H9 (cell line): Measurements from ENCODE around the gene BROX. TPM values are rescaled to one million over a fixed set of nuclear protein-coding genes. Genes with fewer than 3 reads are reported as not detected.

Experiments used
- DNase-seq: peaks from one replicate; pipeline ENCODE4 v3.0.0-alpha.2; 2017
- H2AFZ ChIP-seq: one replicate; pipeline ENCODE4 v1.6.1; 2013; ENCODE audit warnings: mild to moderate bottlenecking, low read length, control low read depth, moderate library complexity
- H2AK5ac ChIP-seq: 2 replicates; pipeline ENCODE4 v1.6.1; 2013; ENCODE audit warnings: low read length, control low read depth, mixed read lengths; ENCODE audit not compliant: insufficient read length
- H2BK120ac ChIP-seq: one replicate; pipeline ENCODE4 v1.6.1; 2013; ENCODE audit warnings: low read depth, mild to moderate bottlenecking, low read length, control low read depth, inconsistent platforms; ENCODE audit not compliant: poor library complexity, severe bottlenecking
- H2BK12ac ChIP-seq: 2 replicates; pipeline ENCODE4 v1.6.1; 2013; ENCODE audit warnings: low read length, control low read depth, mixed read lengths, low read depth; ENCODE audit not compliant: insufficient read length
- H2BK15ac ChIP-seq: 2 replicates; pipeline ENCODE4 v1.6.1; 2013; ENCODE audit warnings: low read depth, low read length, control low read depth
- H2BK20ac ChIP-seq: one replicate; pipeline ENCODE4 v1.6.1; 2013; ENCODE audit warnings: low read depth, mild to moderate bottlenecking, low read length, control low read depth, inconsistent platforms; ENCODE audit not compliant: poor library complexity, severe bottlenecking
- H2BK5ac ChIP-seq: 2 replicates; pipeline ENCODE4 v1.6.1; 2013; ENCODE audit warnings: low read length, control low read depth, mixed read lengths; ENCODE audit not compliant: insufficient read length
- H3K14ac ChIP-seq: 2 replicates; pipeline ENCODE4 v1.6.1; 2013; ENCODE audit warnings: low read length, control low read depth; ENCODE audit not compliant: insufficient read depth
- H3K18ac ChIP-seq: 2 replicates; pipeline ENCODE4 v1.6.1; 2013; ENCODE audit warnings: low read depth, mild to moderate bottlenecking, mixed read lengths, low read length, control low read depth; ENCODE audit not compliant: insufficient read length
- H3K23ac ChIP-seq: 2 replicates; pipeline ENCODE4 v1.6.1; 2013; ENCODE audit warnings: low read length, control low read depth, mixed read lengths, low read depth; ENCODE audit not compliant: insufficient read length
- H3K23me2 ChIP-seq: 2 replicates; pipeline ENCODE4 v1.6.1; 2013; ENCODE audit warnings: low read depth, mild to moderate bottlenecking, mixed read lengths, low read length, control low read depth; ENCODE audit not compliant: insufficient read length, poor library complexity, severe bottlenecking
- H3K27ac ChIP-seq: 2 replicates; pipeline ENCODE4 v1.5.1; 2013; ENCODE audit warnings: low read length, control low read depth, mixed read lengths, low read depth; ENCODE audit not compliant: insufficient read length
- H3K27me3 ChIP-seq: 2 replicates; pipeline ENCODE4 v1.6.1; 2013; ENCODE audit warnings: low read length, control low read depth, inconsistent platforms; ENCODE audit not compliant: insufficient read depth
- H3K4ac ChIP-seq: 2 replicates; pipeline ENCODE4 v1.6.1; 2013; ENCODE audit warnings: low read depth, mild to moderate bottlenecking, control low read depth, inconsistent platforms, low read length, moderate library complexity
- H3K4me1 ChIP-seq: 2 replicates; pipeline ENCODE4 v1.6.1; 2013; ENCODE audit warnings: low read length, control low read depth, inconsistent platforms; ENCODE audit not compliant: insufficient read depth
- H3K4me2 ChIP-seq: 2 replicates; pipeline ENCODE4 v1.6.1; 2013; ENCODE audit warnings: low read length, control low read depth, mixed read lengths; ENCODE audit not compliant: insufficient read length, insufficient read depth
- H3K56ac ChIP-seq: 2 replicates; pipeline ENCODE4 v1.6.1; 2013; ENCODE audit warnings: low read depth, mild to moderate bottlenecking, mixed read lengths, low read length, control low read depth; ENCODE audit not compliant: insufficient read length
- H3K79me1 ChIP-seq: 2 replicates; pipeline ENCODE4 v1.6.1; 2013; ENCODE audit warnings: low read depth, mild to moderate bottlenecking, moderate library complexity, low read length, control low read depth, inconsistent platforms; ENCODE audit not compliant: insufficient read depth, poor library complexity, severe bottlenecking
- H3K79me2 ChIP-seq: 2 replicates; pipeline ENCODE4 v1.6.1; 2013; ENCODE audit warnings: low read length, control low read depth, inconsistent platforms; ENCODE audit not compliant: insufficient read depth
- H3K9ac ChIP-seq: 2 replicates; pipeline ENCODE4 v1.6.1; 2013; ENCODE audit warnings: low read length, control low read depth, mixed read lengths; ENCODE audit not compliant: insufficient read length; ENCODE audit errors: extremely low read depth
- H3K9me3 ChIP-seq: one replicate; pipeline ENCODE4 v1.6.1; 2013; ENCODE audit warnings: low read depth, low read length, inconsistent platforms; ENCODE audit not compliant: control insufficient read depth
- H3T11ph ChIP-seq: one replicate; pipeline ENCODE4 v1.6.1; 2013; ENCODE audit warnings: mild to moderate bottlenecking, low read length, control low read depth, inconsistent platforms
- H4K20me1 ChIP-seq: one replicate; pipeline ENCODE4 v1.6.1; 2013; ENCODE audit not compliant: control insufficient read depth, insufficient read length, insufficient read depth
- H4K5ac ChIP-seq: 2 replicates; pipeline ENCODE4 v1.6.1; 2013; ENCODE audit warnings: low read depth, mild to moderate bottlenecking, mixed read lengths, low read length, control low read depth; ENCODE audit not compliant: insufficient read length
- H4K8ac ChIP-seq: replicated peaks from 2 replicates; pipeline ENCODE4 v1.6.1; 2013; ENCODE audit warnings: low read length, control low read depth, mixed read lengths, low read depth; ENCODE audit not compliant: insufficient read length
- H4K91ac ChIP-seq: 2 replicates; pipeline ENCODE4 v1.6.1; 2013; ENCODE audit warnings: low read depth, mild to moderate bottlenecking, moderate library complexity, mixed read lengths, low read length, control low read depth; ENCODE audit not compliant: insufficient read length
- H3K27ac Mint-ChIP-seq, 3 experiments: 2 replicates in 2 of 3; 3 replicates in 1 of 3; pipeline ENCODE4 v1.8.0; 2020 to 2021; ENCODE audit warnings: mixed read lengths in 3 of 3, mild to moderate bottlenecking in 1 of 3, moderate library complexity in 1 of 3
- H3K27me3 Mint-ChIP-seq: 2 replicates; pipeline ENCODE4 v1.8.0; 2021; ENCODE audit warnings: low read depth, mild to moderate bottlenecking, moderate library complexity, mixed read lengths
- H3K36me3 Mint-ChIP-seq, 3 experiments: 2 replicates in 2 of 3; 3 replicates in 1 of 3; pipeline ENCODE4 v1.8.0; 2020 to 2021; ENCODE audit warnings: low read depth in 3 of 3, mixed read lengths in 3 of 3; ENCODE audit not compliant: insufficient read depth in 1 of 3
- H3K4me1 Mint-ChIP-seq, 2 experiments: 2 replicates each; pipeline ENCODE4 v1.8.0; 2020; ENCODE audit warnings: mixed read lengths in 2 of 2
- H3K4me3 Mint-ChIP-seq, 2 experiments: 2 replicates in 1 of 2; 3 replicates in 1 of 2; pipeline ENCODE4 v1.8.0; 2020 to 2021; ENCODE audit warnings: mild to moderate bottlenecking in 2 of 2, mixed read lengths in 2 of 2, moderate library complexity in 1 of 2
- H3K9me3 Mint-ChIP-seq, 2 experiments: 2 replicates in 1 of 2; 3 replicates in 1 of 2; pipeline ENCODE4 v1.8.0; 2020; ENCODE audit warnings: mild to moderate bottlenecking in 2 of 2, mixed read lengths in 2 of 2, moderate library complexity in 1 of 2
- CTCF ChIP-seq: fragments of 200-600 bp; sonication (generic); conservative IDR thresholded peaks from 3 replicates; pipeline ENCODE4 v1.8.0; 2021; ENCODE audit warnings: antibody characterized with exemption, mild to moderate bottlenecking
- WGBS: extraction: QIAGEN DNeasy Blood & Tissue Kit; methylation state at CpG from one replicate; pipeline ENCODE4 v1.1.7; 2013; ENCODE audit warnings: missing lambda C conversion rate, low lambda C conversion rate, mixed read lengths; ENCODE audit not compliant: insufficient read length; ENCODE audit errors: extremely low coverage; 5-methylcytosine and 5-hydroxymethylcytosine counted together
- total RNA-seq: library from RNA; stranded (reverse); gene quantifications from 2 replicates; pipeline ENCODE4 v1.2.1, GENCODE V29; 2021

Gene BROX
- total RNA-seq, 1 experiment from 2014 or later: 27.8 TPM

GRCh38 chr1:222751255-222751654 lies 38.9 kb downstream of the BROX start:
- H3K9ac ChIP-seq: no peak overlapping the region
- no peak overlapping the region for H3K4me3 Mint-ChIP-seq

More at GRCh38 chr1:222751255-222751654, 38.9 kb downstream of the BROX start:
- no peak overlapping the region for H3K18ac ChIP-seq
- H3K27me3 ChIP-seq: no peaks in the 10 kb centered on the region
- H2BK5ac ChIP-seq: no peak overlapping the region
- no peak overlapping the region for H2BK12ac ChIP-seq
- no peak overlapping the region for H3K56ac ChIP-seq
- H4K91ac ChIP-seq: no peak overlapping the region
- no peaks in the 10 kb centered on the region for H3K9me3 Mint-ChIP-seq
- H3K9me3 ChIP-seq: no peaks in the 10 kb centered on the region
- no peak overlapping the region for H2BK20ac ChIP-seq
- no peak overlapping the region for H2AFZ ChIP-seq
- no peak overlapping the region for H3K27ac ChIP-seq
- H3K27ac Mint-ChIP-seq: no peak overlapping the region
- no peak overlapping the region for H2BK15ac ChIP-seq
- H2AK5ac ChIP-seq: no peak overlapping the region
- H3K36me3 Mint-ChIP-seq: no peaks in the 10 kb centered on the region
- H3K4me1 ChIP-seq: no peaks in the 10 kb centered on the region
- H3K4me1 Mint-ChIP-seq: no peaks in the 10 kb centered on the region
- H2BK120ac ChIP-seq: no peak overlapping the region
- TF ChIP-seq CTCF: no peak
- H4K8ac ChIP-seq: no peak overlapping the region
- H3K23ac ChIP-seq: no peak overlapping the region
- no peaks in the 10 kb centered on the region for H3K23me2 ChIP-seq
- H3K4me2 ChIP-seq: no peak overlapping the region
- peaks cover 4% of the 10 kb centered on the region; the same call in 1 of the 2 replicates for H3K27me3 Mint-ChIP-seq
- H3K79me1 ChIP-seq: no peaks in the 10 kb centered on the region
- H3K4ac ChIP-seq: no peak overlapping the region
- H4K5ac ChIP-seq: no peak overlapping the region
- H3T11ph ChIP-seq: no peak overlapping the region
- H3K14ac ChIP-seq: no peak overlapping the region
- WGBS: no CpG with 5 or more reads among the region's 3 CpGs
- no peaks in the 10 kb centered on the region for H4K20me1 ChIP-seq
- no peaks in the 10 kb centered on the region for H3K79me2 ChIP-seq
- DNase-seq: no peak
